HepG2 (cell line): ENCODE data around the gene OR52W1. TPM values are rescaled to one million over a fixed set of nuclear protein-coding genes. Genes with fewer than 3 reads are reported as not detected.

Experiments
- ATAC-seq: fragments of 200-7000 bp; cut with Tn5 transposase; 3 replicates; pipeline ENCODE4 v1.9.1; 2020; ENCODE audit warnings: mild to moderate bottlenecking, moderate library complexity
- BruUV-seq: library from RNA; stranded (reverse); fragments of 400-500 nt; replicated peaks from 2 replicates; lab custom pipeline; 2021; lab: Mats Ljungman, UMichigan
- CTCF ChIA-PET: fragments of 300-600 bp; formaldehyde crosslinking; extraction: SDS; loops from one replicate; lab custom pipeline; 2021; ENCODE audit warnings: low total read pairs, inconsistent platforms, low intra/inter-chr PET ratio; lab: Yijun Ruan, JAX
- POLR2A ChIA-PET: fragments of 350-600 bp; sonication (Branson Sonifier 250); formaldehyde crosslinking; loops from one replicate; lab custom pipeline; 2020; ENCODE audit warnings: antibody characterized with exemption, inconsistent platforms; lab: Yijun Ruan, JAX
- DNase-seq: peaks from one replicate; pipeline ENCODE4 v3.0.0-alpha.2; 2015; ENCODE audit warnings: low spot score
- FAIRE-seq: peaks from 3 replicates; lab custom pipeline; 2011; peaks lifted over from hg19 to GRCh38; lab: Jason Lieb, UNC
- H2AFZ ChIP-seq: one replicate; pipeline ENCODE4 v1.6.1; 2011; ENCODE audit warnings: low read length, inconsistent platforms
- H3K27ac ChIP-seq: fragments of 300-600 bp; 3 replicates; pipeline ENCODE4 v1.8.0; 2011; ENCODE audit warnings: mixed run types, mild to moderate bottlenecking, mixed read lengths, low read length, inconsistent platforms; ENCODE audit not compliant: insufficient read depth; ENCODE audit errors: extremely low read length
- H3K27me3 ChIP-seq, 2 experiments: fragments of 200-600 bp in 1 of 2; 2 replicates in 1 of 2; 3 replicates in 1 of 2; pipeline versions ENCODE4 v1.6.0 to v1.8.0; 2011; ENCODE audit warnings: low read length in 2 of 2, mild to moderate bottlenecking in 2 of 2, moderate library complexity in 2 of 2, inconsistent platforms in 1 of 2; ENCODE audit not compliant: insufficient read depth in 2 of 2, control insufficient read depth in 1 of 2
- H3K36me3 ChIP-seq, 2 experiments: fragments of 200-600 bp in 1 of 2; replicated peaks in 1 of 2; 2 replicates in 1 of 2; 3 replicates in 1 of 2; pipeline versions ENCODE4 v1.5.1 to v1.8.0; 2011; ENCODE audit warnings: low read length in 2 of 2, inconsistent platforms in 1 of 2; ENCODE audit not compliant: insufficient read depth in 2 of 2, control insufficient read depth in 1 of 2
- H3K4me1 ChIP-seq: 2 replicates; pipeline ENCODE4 v1.5.1; 2012; ENCODE audit warnings: low read length, inconsistent platforms; ENCODE audit not compliant: insufficient read depth
- H3K4me2 ChIP-seq: 2 replicates; pipeline ENCODE4 v1.6.0; 2011; ENCODE audit warnings: low read depth, low read length, inconsistent platforms
- H3K4me3 ChIP-seq, 3 experiments: fragments of 200-600 bp in 1 of 3; sonication (generic), shearing (Covaris generic) in 1 of 3; replicated peaks in 1 of 3; 2 replicates each; pipeline ENCODE4 v1.5.1; 2011 to 2016; ENCODE audit warnings: low read length in 3 of 3, inconsistent platforms in 2 of 3, low read depth in 2 of 3, mild to moderate bottlenecking in 2 of 3, control low read depth in 1 of 3, mixed read lengths in 1 of 3; ENCODE audit not compliant: insufficient read depth in 1 of 3
- H3K79me2 ChIP-seq: one replicate; pipeline ENCODE4 v1.6.1; 2011; ENCODE audit warnings: low read length, inconsistent platforms; ENCODE audit not compliant: insufficient read depth
- H3K9ac ChIP-seq: 2 replicates; pipeline ENCODE4 v1.6.0; 2011; ENCODE audit warnings: mild to moderate bottlenecking, low read depth, low read length, inconsistent platforms; ENCODE audit not compliant: insufficient read depth
- H3K9me3 ChIP-seq: 2 replicates; pipeline ENCODE4 v1.5.1; 2012; ENCODE audit warnings: mild to moderate bottlenecking, low read length
- H4K20me1 ChIP-seq: 2 replicates; pipeline ENCODE4 v1.6.0; 2011; ENCODE audit warnings: inconsistent platforms, mild to moderate bottlenecking, low read length, moderate library complexity; ENCODE audit not compliant: insufficient read depth
- ARID2 ChIP-seq: sonication (generic); formaldehyde crosslinking; IDR thresholded peaks from 2 replicates; pipeline ENCODE4 v1.8.1; 2022; ENCODE audit warnings: mild to moderate bottlenecking, missing genetic modification reagents, borderline replicate concordance
- CHD2 ChIP-seq: IDR thresholded peaks from 2 replicates; pipeline ENCODE4 v1.6.1; 2011; ENCODE audit warnings: low read depth, low read length, improper control_type of control experiment
- GZF1 ChIP-seq: sonication (generic); formaldehyde crosslinking; IDR thresholded peaks from 2 replicates; pipeline ENCODE4 v1.5.1; 2020; ENCODE audit warnings: mild to moderate bottlenecking, missing genetic modification reagents
- MBNL3 ChIP-seq: fragments of 250-450 bp; sonication (Bioruptor Pico); conservative IDR thresholded peaks from 2 replicates; pipeline ENCODE4 v1.8.0; 2022; ENCODE audit warnings: mild to moderate bottlenecking, inconsistent platforms
- PRPF4 ChIP-seq: fragments of 200-400 bp; formaldehyde crosslinking; IDR thresholded peaks from 2 replicates; pipeline ENCODE4 v1.6.1; 2016; ENCODE audit warnings: low read length, low read depth; ENCODE audit not compliant: poor library complexity, severe bottlenecking
- ZFP90 ChIP-seq: sonication (generic); formaldehyde crosslinking; IDR thresholded peaks from 2 replicates; pipeline ENCODE4 v1.8.0; 2022; ENCODE audit warnings: missing genetic modification reagents, mild to moderate bottlenecking, inconsistent platforms, borderline replicate concordance
- ZNF510 ChIP-seq: sonication (generic); formaldehyde crosslinking; IDR thresholded peaks from 2 replicates; pipeline ENCODE4 v1.4.0; 2020; ENCODE audit warnings: low read depth, mild to moderate bottlenecking, missing genetic modification reagents
- ZNF563 ChIP-seq: sonication (generic); formaldehyde crosslinking; IDR thresholded peaks from 2 replicates; pipeline ENCODE4 v1.8.0; 2022; ENCODE audit warnings: mild to moderate bottlenecking, moderate library complexity, missing genetic modification reagents
- WGBS: methylation state at CpG from one replicate; pipeline ENCODE4 v1.1.6; 2017; ENCODE audit warnings: low lambda C conversion rate; 5-methylcytosine and 5-hydroxymethylcytosine counted together
- in situ Hi-C: cut with HindIII; loops from 2 replicates; pipeline ENCODE4 v1.10.0; 2017; ENCODE audit warnings: low pct_unique_long_range_greater_than_20kb; ENCODE audit not compliant: extremely low pct_ligation_motif_present
- intact Hi-C: fragments of 100-400 bp; cut with micrococcal nuclease; formaldehyde crosslinking; loops from one replicate; pipeline ENCODE4 v1.10.0; 2022; ENCODE audit not compliant: unreplicated experiment
- polyA plus RNA-seq, 8 experiments: library from polyadenylated mRNA; depleted of rRNA in 3 of 8; stranded (reverse) in 7 of 8; unstranded in 1 of 8; fragments of >200 nt; fragmentation: Illumina TruSeq in 4 of 8; extraction: Trizol in 4 of 8; gene quantifications; 2 replicates each; pipeline versions ENCODE4 v1.2.1 to v1.2.3, GENCODE V29; 2011 to 2016; ENCODE audit warnings: low read depth in 4 of 8, missing spikeins in 1 of 8, mixed read lengths in 1 of 8; ENCODE audit not compliant: insufficient read depth in 1 of 8
- total RNA-seq, 5 experiments: library from RNA; depleted of rRNA; stranded (reverse); fragments of >200 nt; fragmentation: Illumina TruSeq; extraction: Trizol; gene quantifications; 2 replicates each; pipeline ENCODE4 v1.2.3, GENCODE V29; 2016; ENCODE audit warnings: low read depth in 1 of 5
- TF ChIP-seq, protein P1 (sequence below), 2 experiments: sonication (generic) in 1 of 2; formaldehyde crosslinking in 1 of 2; IDR thresholded peaks; 2 replicates each; pipeline versions ENCODE4 v1.5.1 to v1.6.1; 2011 to 2020; ENCODE audit warnings: borderline replicate concordance in 1 of 2, low read depth in 1 of 2, low read length in 1 of 2, mild to moderate bottlenecking in 1 of 2, missing genetic modification reagents in 1 of 2, moderate library complexity in 1 of 2
- TF ChIP-seq, protein P2 (sequence below): sonication (generic); IDR thresholded peaks from 2 replicates; pipeline ENCODE4 v1.6.1; 2016; ENCODE audit warnings: low read depth, borderline replicate concordance
- TF ChIP-seq, protein P3 (sequence below): sonication (generic); formaldehyde crosslinking; IDR thresholded peaks from 2 replicates; pipeline ENCODE4 v1.4.0; 2020; ENCODE audit warnings: mild to moderate bottlenecking, missing genetic modification reagents, borderline replicate concordance
- TF ChIP-seq, protein P4 (sequence below): sonication (generic); formaldehyde crosslinking; IDR thresholded peaks from 2 replicates; pipeline ENCODE4 v1.4.0; 2020; ENCODE audit warnings: missing genetic modification reagents, borderline replicate concordance
- TF ChIP-seq, protein P5 (sequence below): IDR thresholded peaks from 2 replicates; pipeline ENCODE4 v1.6.1; 2016

OR52W1 gene
- total and polyA plus RNA-seq, 2 of the 13 experiments (the other 11 are each of a cell fraction or from before 2014, with no cell fraction given): not detected

DNA sequence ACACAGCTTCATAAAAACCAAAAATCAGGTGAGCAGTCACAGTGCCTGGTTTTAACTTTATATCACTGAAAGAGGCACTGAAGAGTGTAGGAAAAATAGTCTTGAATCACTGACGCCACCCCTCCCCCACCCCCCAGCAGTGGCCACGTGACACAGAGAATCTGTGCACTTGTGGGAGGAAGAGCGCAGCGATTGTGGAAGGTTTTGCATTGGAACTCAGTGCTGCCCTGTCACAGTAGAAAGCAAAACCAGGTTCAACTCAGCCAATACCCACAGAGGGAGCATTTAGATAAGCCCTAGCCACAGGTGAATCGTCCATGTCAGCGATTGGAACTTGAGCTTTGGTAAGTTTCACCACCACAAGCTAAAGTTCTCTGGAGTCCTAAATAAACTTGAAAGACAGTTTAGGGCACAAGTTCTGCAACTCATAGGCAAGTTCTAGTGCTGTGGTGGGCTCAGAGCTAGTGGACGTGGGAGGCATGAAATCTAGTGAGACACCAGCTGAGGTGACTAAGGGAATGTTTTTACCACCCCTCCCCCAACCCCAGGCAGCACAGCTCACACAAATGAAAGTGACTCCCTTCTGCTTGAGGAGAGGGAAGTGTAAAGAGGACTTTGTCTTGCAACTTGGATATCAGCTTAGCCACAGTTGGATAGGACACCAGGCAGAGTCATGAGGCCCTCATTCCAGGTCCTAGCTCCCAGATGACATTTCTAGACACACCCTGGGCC, 42.2 kb upstream of the OR52W1 start:
- peaks cover 18% of the 10 kb centered on the region for H3K4me1 ChIP-seq
- no peaks in the 10 kb centered on the region for H3K27me3 ChIP-seq
- in situ Hi-C loops: no loop called here
- ChIA-PET CTCF (no interaction called here), POLR2A (no interaction called here)
- FAIRE-seq: no peak
- no peaks in the 10 kb centered on the region for H3K79me2 ChIP-seq
- no peak for ATAC-seq
- H3K9me3 ChIP-seq: peaks cover 3% of the 10 kb centered on the region; the same call in 1 of the 2 replicates
- H3K4me2 ChIP-seq: 0 out of 2 replicates have a peak overlapping the region, but pooled peaks have one; percentile 3
- no peak for DNase-seq
- intact Hi-C loops: no loop called here
- H3K36me3 ChIP-seq: no peaks in the 10 kb centered on the region
- BruUV-seq: no TSS peak
- no peak overlapping the region for H2AFZ ChIP-seq
- H4K20me1 ChIP-seq: no peaks in the 10 kb centered on the region
- WGBS: 42% methylated on average over 7 of the region's 7 CpGs
- H3K27ac ChIP-seq: no peak overlapping the region
- no peak overlapping the region for H3K9ac ChIP-seq
- H3K4me3 ChIP-seq: no peak overlapping the region
- TF ChIP-seq GZF1 (no peak), CHD2 (no peak), ZNF563 (CRISPR knock-in tag) (peak; percentile 81; the same call in 1 of the 2 replicates), ARID2 (CRISPR knock-in tag) (no peak), PRPF4 (no peak), MBNL3 (CRISPR knock-in tag) (no peak), ZFP90 (no peak), ZNF510 (no peak)
- TF ChIP-seq, protein P1, sequence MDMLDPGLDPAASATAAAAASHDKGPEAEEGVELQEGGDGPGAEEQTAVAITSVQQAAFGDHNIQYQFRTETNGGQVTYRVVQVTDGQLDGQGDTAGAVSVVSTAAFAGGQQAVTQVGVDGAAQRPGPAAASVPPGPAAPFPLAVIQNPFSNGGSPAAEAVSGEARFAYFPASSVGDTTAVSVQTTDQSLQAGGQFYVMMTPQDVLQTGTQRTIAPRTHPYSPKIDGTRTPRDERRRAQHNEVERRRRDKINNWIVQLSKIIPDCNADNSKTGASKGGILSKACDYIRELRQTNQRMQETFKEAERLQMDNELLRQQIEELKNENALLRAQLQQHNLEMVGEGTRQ (IDR thresholded peaks at IDR 0.05; ENCODE audit: low read depth, low read length): no peak
- TF ChIP-seq, protein P1 (CRISPR knock-in tag; IDR thresholded peaks at IDR 0.05; ENCODE audit: borderline replicate concordance): peak; percentile 18; the same call in 1 of the 2 replicates
- TF ChIP-seq, protein P2, sequence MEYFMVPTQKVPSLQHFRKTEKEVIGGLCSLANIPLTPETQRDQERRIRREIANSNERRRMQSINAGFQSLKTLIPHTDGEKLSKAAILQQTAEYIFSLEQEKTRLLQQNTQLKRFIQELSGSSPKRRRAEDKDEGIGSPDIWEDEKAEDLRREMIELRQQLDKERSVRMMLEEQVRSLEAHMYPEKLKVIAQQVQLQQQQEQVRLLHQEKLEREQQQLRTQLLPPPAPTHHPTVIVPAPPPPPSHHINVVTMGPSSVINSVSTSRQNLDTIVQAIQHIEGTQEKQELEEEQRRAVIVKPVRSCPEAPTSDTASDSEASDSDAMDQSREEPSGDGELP: no peak
- TF ChIP-seq, protein P3, sequence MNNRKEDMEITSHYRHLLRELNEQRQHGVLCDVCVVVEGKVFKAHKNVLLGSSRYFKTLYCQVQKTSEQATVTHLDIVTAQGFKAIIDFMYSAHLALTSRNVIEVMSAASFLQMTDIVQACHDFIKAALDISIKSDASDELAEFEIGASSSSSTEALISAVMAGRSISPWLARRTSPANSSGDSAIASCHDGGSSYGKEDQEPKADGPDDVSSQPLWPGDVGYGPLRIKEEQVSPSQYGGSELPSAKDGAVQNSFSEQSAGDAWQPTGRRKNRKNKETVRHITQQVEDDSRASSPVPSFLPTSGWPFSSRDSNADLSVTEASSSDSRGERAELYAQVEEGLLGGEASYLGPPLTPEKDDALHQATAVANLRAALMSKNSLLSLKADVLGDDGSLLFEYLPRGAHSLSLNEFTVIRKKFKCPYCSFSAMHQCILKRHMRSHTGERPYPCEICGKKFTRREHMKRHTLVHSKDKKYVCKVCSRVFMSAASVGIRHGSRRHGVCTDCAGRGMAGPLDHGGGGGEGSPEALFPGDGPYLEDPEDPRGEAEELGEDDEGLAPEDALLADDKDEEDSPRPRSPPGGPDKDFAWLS (CRISPR knock-in tag): no peak
- TF ChIP-seq, protein P4, sequence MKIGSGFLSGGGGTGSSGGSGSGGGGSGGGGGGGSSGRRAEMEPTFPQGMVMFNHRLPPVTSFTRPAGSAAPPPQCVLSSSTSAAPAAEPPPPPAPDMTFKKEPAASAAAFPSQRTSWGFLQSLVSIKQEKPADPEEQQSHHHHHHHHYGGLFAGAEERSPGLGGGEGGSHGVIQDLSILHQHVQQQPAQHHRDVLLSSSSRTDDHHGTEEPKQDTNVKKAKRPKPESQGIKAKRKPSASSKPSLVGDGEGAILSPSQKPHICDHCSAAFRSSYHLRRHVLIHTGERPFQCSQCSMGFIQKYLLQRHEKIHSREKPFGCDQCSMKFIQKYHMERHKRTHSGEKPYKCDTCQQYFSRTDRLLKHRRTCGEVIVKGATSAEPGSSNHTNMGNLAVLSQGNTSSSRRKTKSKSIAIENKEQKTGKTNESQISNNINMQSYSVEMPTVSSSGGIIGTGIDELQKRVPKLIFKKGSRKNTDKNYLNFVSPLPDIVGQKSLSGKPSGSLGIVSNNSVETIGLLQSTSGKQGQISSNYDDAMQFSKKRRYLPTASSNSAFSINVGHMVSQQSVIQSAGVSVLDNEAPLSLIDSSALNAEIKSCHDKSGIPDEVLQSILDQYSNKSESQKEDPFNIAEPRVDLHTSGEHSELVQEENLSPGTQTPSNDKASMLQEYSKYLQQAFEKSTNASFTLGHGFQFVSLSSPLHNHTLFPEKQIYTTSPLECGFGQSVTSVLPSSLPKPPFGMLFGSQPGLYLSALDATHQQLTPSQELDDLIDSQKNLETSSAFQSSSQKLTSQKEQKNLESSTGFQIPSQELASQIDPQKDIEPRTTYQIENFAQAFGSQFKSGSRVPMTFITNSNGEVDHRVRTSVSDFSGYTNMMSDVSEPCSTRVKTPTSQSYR (CRISPR knock-in tag): peak; percentile 51; the same call in 1 of the 2 replicates
- TF ChIP-seq, protein P5, sequence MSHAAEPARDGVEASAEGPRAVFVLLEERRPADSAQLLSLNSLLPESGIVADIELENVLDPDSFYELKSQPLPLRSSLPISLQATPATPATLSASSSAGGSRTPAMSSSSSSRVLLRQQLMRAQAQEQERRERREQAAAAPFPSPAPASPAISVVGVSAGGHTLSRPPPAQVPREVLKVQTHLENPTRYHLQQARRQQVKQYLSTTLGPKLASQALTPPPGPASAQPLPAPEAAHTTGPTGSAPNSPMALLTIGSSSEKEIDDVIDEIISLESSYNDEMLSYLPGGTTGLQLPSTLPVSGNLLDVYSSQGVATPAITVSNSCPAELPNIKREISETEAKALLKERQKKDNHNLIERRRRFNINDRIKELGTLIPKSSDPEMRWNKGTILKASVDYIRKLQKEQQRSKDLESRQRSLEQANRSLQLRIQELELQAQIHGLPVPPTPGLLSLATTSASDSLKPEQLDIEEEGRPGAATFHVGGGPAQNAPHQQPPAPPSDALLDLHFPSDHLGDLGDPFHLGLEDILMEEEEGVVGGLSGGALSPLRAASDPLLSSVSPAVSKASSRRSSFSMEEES (CRISPR knock-in tag): no peak
